8988T (cell line): ENCODE results near the gene GALNT14.

ENCODE experiments used
- DNase-seq: peaks from one replicate; pipeline ENCODE4 v3.0.0; 2011

Gene GALNT14

GRCh38 chr2:31003749-31004148 lies 134.5 kb downstream of the GALNT14 start:
- no peak for DNase-seq

GRCh38 chr2:31002537-31003150 lies 135.6 kb downstream of the GALNT14 start:
- no peak for DNase-seq

GRCh38 chr2:31000970-31001369 lies 137.3 kb downstream of the GALNT14 start:
- no peak for DNase-seq

- no peak for DNase-seq
Measured at GRCh38 chr2:30998672-30999071, 139.6 kb downstream of the GALNT14 start.

GRCh38 chr2:30997979-30998378 lies 140.3 kb downstream of the GALNT14 start:
- DNase-seq = no peak

GRCh38 chr2:30994227-30995056 lies 143.8 kb downstream of the GALNT14 start:
- DNase-seq = no peak

GRCh38 chr2:30992781-30993180 lies 145.5 kb downstream of the GALNT14 start:
- DNase-seq = no peak

- DNase-seq = no peak
Measured at GRCh38 chr2:30990671-30991070, 147.6 kb downstream of the GALNT14 start.

GRCh38 chr2:30990176-30990575 lies 148.1 kb downstream of the GALNT14 start:
- no peak for DNase-seq

- no peak for DNase-seq
Measured at GRCh38 chr2:30989746-30990145, 148.5 kb downstream of the GALNT14 start.

GRCh38 chr2:30987566-30987965 lies 150.7 kb downstream of the GALNT14 start:
- DNase-seq = no peak

- no peak for DNase-seq
Measured at GRCh38 chr2:30986231-30986580, 152.0 kb downstream of the GALNT14 start.

GRCh38 chr2:30985493-30986230 lies 152.6 kb downstream of the GALNT14 start:
- no peak for DNase-seq

- no peak for DNase-seq
Measured at GRCh38 chr2:30984148-30984547, 154.1 kb downstream of the GALNT14 start.

- no peak for DNase-seq
Measured at GRCh38 chr2:30981510-30981909, 156.7 kb downstream of the GALNT14 start.

GRCh38 chr2:30981096-30981495 lies 157.1 kb downstream of the GALNT14 start:
- no peak for DNase-seq

GRCh38 chr2:30979822-30980245 lies 158.4 kb downstream of the GALNT14 start:
- DNase-seq = peak; percentile 34

- no peak for DNase-seq
Measured at GRCh38 chr2:30978854-30979253, 159.4 kb downstream of the GALNT14 start.

- no peak for DNase-seq
Measured at GRCh38 chr2:30978044-30978443, 160.2 kb downstream of the GALNT14 start.

- no peak for DNase-seq
Measured at GRCh38 chr2:30975156-30975555, 163.1 kb downstream of the GALNT14 start.

GRCh38 chr2:30974554-30974953 lies 163.7 kb downstream of the GALNT14 start:
- no peak for DNase-seq

GRCh38 chr2:30974092-30974491 lies 164.1 kb downstream of the GALNT14 start:
- DNase-seq = no peak

- DNase-seq = no peak
Measured at GRCh38 chr2:30971231-30972025, 166.8 kb downstream of the GALNT14 start.
